HL-60 (cell line): ENCODE results near the gene TEAD4.

Experiments used
- DNase-seq, 2 experiments: peaks; one replicate each; pipeline ENCODE4 v3.0.0-alpha.2; 2010 to 2020; ENCODE audit warnings: low read depth in 1 of 2, low spot score in 1 of 2
- H3K27ac ChIP-seq: fragments of 250-450 bp; sonication (Bioruptor Pico); replicated peaks from 2 replicates; pipeline ENCODE4 v1.5.1; 2020; ENCODE audit warnings: mild to moderate bottlenecking, moderate library complexity
- H3K27me3 ChIP-seq: fragments of 250-450 bp; sonication (Bioruptor Pico); 2 replicates; pipeline ENCODE4 v1.5.1; 2021; ENCODE audit warnings: mild to moderate bottlenecking, moderate library complexity; ENCODE audit not compliant: insufficient read depth, poor library complexity, severe bottlenecking
- H3K4me3 ChIP-seq: replicated peaks from 2 replicates; pipeline ENCODE4 v1.5.1; 2011; ENCODE audit warnings: mild to moderate bottlenecking, control low read depth, low read length; ENCODE audit not compliant: insufficient read depth
- CTCF ChIP-seq: IDR thresholded peaks from one replicate; pipeline ENCODE4 v1.5.1; 2011; ENCODE audit warnings: low read length, control low read depth, inconsistent platforms; ENCODE audit not compliant: insufficient read depth
- GABPA ChIP-seq: IDR thresholded peaks from 2 replicates; pipeline ENCODE4 v1.6.1; 2012; ENCODE audit warnings: low read depth
- POLR2AphosphoS5 ChIP-seq: IDR thresholded peaks from 2 replicates; pipeline ENCODE4 v1.6.1; 2012; ENCODE audit warnings: low read depth
- SPI1 ChIP-seq: IDR thresholded peaks from 2 replicates; pipeline ENCODE4 v1.6.1; 2012; ENCODE audit warnings: low read depth, mild to moderate bottlenecking, borderline replicate concordance
- TF ChIP-seq, protein P1 (sequence below): IDR thresholded peaks from 2 replicates; pipeline ENCODE4 v1.6.1; 2012; ENCODE audit warnings: low read depth; ENCODE audit not compliant: insufficient replicate concordance

Gene TEAD4

GRCh38 chr12:3020399-3020798 is 61.2 kb downstream of the TEAD4 start:
- no peak for TF ChIP-seq POLR2AphosphoS5
- TF ChIP-seq GABPA, result no peak
- TF ChIP-seq CTCF, result no peak
- TF ChIP-seq, protein P1, sequence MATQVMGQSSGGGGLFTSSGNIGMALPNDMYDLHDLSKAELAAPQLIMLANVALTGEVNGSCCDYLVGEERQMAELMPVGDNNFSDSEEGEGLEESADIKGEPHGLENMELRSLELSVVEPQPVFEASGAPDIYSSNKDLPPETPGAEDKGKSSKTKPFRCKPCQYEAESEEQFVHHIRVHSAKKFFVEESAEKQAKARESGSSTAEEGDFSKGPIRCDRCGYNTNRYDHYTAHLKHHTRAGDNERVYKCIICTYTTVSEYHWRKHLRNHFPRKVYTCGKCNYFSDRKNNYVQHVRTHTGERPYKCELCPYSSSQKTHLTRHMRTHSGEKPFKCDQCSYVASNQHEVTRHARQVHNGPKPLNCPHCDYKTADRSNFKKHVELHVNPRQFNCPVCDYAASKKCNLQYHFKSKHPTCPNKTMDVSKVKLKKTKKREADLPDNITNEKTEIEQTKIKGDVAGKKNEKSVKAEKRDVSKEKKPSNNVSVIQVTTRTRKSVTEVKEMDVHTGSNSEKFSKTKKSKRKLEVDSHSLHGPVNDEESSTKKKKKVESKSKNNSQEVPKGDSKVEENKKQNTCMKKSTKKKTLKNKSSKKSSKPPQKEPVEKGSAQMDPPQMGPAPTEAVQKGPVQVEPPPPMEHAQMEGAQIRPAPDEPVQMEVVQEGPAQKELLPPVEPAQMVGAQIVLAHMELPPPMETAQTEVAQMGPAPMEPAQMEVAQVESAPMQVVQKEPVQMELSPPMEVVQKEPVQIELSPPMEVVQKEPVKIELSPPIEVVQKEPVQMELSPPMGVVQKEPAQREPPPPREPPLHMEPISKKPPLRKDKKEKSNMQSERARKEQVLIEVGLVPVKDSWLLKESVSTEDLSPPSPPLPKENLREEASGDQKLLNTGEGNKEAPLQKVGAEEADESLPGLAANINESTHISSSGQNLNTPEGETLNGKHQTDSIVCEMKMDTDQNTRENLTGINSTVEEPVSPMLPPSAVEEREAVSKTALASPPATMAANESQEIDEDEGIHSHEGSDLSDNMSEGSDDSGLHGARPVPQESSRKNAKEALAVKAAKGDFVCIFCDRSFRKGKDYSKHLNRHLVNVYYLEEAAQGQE, result no peak
- no peak for TF ChIP-seq SPI1
- DNase-seq, result no peak
- H3K4me3 ChIP-seq, result no peak overlapping the region
- no peaks in the 10 kb centered on the region for H3K27me3 ChIP-seq
- no peak overlapping the region for H3K27ac ChIP-seq

- no peaks in the 10 kb centered on the region for H3K27me3 ChIP-seq
- H3K27ac ChIP-seq, result no peak overlapping the region
- no peak for DNase-seq
- no peak overlapping the region for H3K4me3 ChIP-seq
- TF ChIP-seq CTCF (no peak), SPI1 (no peak), POLR2AphosphoS5 (no peak), GABPA (no peak)
- TF ChIP-seq, protein P1, result no peak
Observed at GRCh38 chr12:3020850-3021435, 61.7 kb downstream of the TEAD4 start.

GRCh38 chr12:3022411-3022810 is 63.2 kb downstream of the TEAD4 start:
- TF ChIP-seq CTCF (no peak), GABPA (no peak), POLR2AphosphoS5 (no peak), SPI1 (no peak)
- TF ChIP-seq, protein P1, result no peak
- no peak for DNase-seq
- H3K27me3 ChIP-seq, result no peaks in the 10 kb centered on the region
- H3K4me3 ChIP-seq, result no peak overlapping the region
- H3K27ac ChIP-seq, result no peak overlapping the region
